ENCODE data around the gene RFX7. TPM values are rescaled to one million over a fixed set of nuclear protein-coding genes. Genes with fewer than 3 reads are reported as not detected.

RFX7 gene
- total RNA-seq (2012; rRNA removed) (6.9 and 10.6 TPM in 2 replicates), polyA plus RNA-seq (2012; rRNA removed) (4.1 and 4.3 TPM in 2 replicates), Bru-seq, nascent RNA (percentile 92 among the genes with signal in this experiment), BruChase-seq, experiment 1, labeled RNA remaining after a 6-hour chase (percentile 81 among the genes with signal in this experiment), BruChase-seq, experiment 2, labeled RNA remaining after a 2-hour chase (percentile 89 among the genes with signal in this experiment)
- polyA plus RNA-seq (2012; cell fraction: cytosol; rRNA removed), result 0.80 and 1.0 TPM in 2 replicates
- 3.5 and 17.0 TPM in 2 replicates for polyA plus RNA-seq (2012; cell fraction: nucleus; rRNA removed; ENCODE audit: low replicate concordance)
- long read RNA-seq, full-length matches to known transcripts, result 1 of 12 reads
- long read RNA-seq, partial matches to known transcripts, result 0 of 12 reads
- long read RNA-seq, other reads (novel, unspliced or antisense), result 11 of 12 reads

DNA sequence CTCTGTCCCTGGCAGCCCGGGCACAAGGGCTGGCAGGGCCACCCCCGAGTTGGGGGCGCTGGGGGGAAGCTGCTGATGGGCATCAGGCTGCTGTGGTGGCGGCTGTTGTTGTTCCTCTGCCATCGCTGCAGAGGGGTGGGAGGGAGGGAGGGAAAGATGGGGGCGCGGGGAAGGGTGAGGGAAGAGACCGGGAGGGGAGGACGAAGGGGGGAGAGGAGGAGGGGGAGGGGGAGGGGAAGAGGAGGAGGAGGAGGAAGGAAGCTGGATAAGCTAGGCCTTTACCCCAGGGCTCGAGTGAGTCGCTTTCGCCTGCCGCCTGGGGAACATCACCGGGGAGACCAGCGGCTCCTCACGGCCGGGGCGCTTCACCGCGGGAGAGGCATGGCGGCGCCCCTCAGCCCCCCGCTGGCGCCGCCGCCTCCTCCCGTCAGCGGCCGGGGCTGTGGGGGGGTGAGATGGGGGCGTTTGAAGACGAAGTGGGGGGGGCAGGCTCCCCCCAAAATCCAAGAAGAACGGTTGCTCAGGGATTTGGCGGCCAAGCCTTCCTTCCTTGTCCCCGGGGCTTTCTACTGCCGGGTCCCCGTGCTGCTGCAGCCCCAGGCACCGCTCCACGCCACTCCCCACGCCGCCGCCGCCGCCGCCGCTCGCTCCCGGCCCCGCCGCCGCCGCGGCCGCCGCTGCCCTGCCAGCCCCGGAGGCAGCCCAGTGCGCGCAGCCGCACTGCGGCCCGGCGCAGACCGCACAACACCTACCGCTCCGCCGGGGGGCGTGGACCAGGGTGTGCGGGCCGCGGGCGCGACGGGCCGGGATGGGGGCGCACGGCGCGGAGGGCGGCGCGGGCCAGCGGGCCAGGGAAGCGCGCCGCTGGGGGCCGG lies at the start of gene RFX7:
TSS of gene RFX7 (minus strand) at position 717 of the 875 bp plus-strand sequence. CDS start at position 123, 594 bp downstream.
- in situ Hi-C loops (cut with MboI; ENCODE audit: low sequenced_read_pairs) (no loop called here), intact Hi-C loops (cut with micrococcal nuclease) (loop anchor here (5.0 kb wide), 2 partner anchors 96 to 146 kb away; no protein-coding TSS in a partner anchor), dilution Hi-C loops (cut with HindIII; ENCODE audit: low sequenced_read_pairs, unreplicated experiment) (no loop called here)
- Histone ChIP-seq H3K36me3 (ENCODE audit: control insufficient read depth, insufficient read depth, low read length) (peaks cover 2% of the 10 kb centered on the region; the same call in 1 of the 2 replicates), H3K14ac (replicated peaks; ENCODE audit: low read depth, low read length) (peak within 1 kb of the TSS; percentile 77), H3K27ac (ENCODE audit: insufficient read depth, low read length) (peak within 1 kb of the TSS; percentile 99), H2BK5ac (ENCODE audit: low read depth, low read length, poor library complexity, severe bottlenecking) (peak within 1 kb of the TSS; percentile 90), H2BK15ac (ENCODE audit: low read depth, low read length) (peak within 1 kb of the TSS; percentile 46; the same call in 2 of the 3 replicates), H3K79me1 (ENCODE audit: low read depth in 1 of 2, low read length in 2 of 2) (peaks cover 0 to 20% of the 10 kb centered on the region in 2 experiments; a peak in 2 of 4 replicates), H3K18ac (ENCODE audit: low read depth, low read length) (peak within 1 kb of the TSS; percentile 90), H4K5ac (ENCODE audit: low read depth, low read length) (peak within 1 kb of the TSS; percentile 50), H3K9me1 (ENCODE audit: insufficient read depth, low read length) (no peaks in the 10 kb centered on the region; the same call in 1 of the 2 replicates), H2BK20ac (ENCODE audit: low read depth, low read length) (peak within 1 kb of the TSS; percentile 3; the same call in 1 of the 2 replicates), H2BK120ac (ENCODE audit: low read depth, low read length) (peak within 1 kb of the TSS; percentile 36), H2AK5ac (ENCODE audit: low read depth, low read length) (peak within 1 kb of the TSS; percentile 20; the same call in 1 of the 2 replicates), H3K27me3 (ENCODE audit: control insufficient read depth, insufficient read depth, low read length) (no peaks in the 10 kb centered on the region), H4K8ac (ENCODE audit: low read depth in 2 of 2, low read length in 2 of 2) (peak within 1 kb of the TSS; percentile 81 to 91), H3K9me3 (ENCODE audit: control insufficient read depth, insufficient read depth, low read length) (no peaks in the 10 kb centered on the region), H3K4me3 (ENCODE audit: insufficient read depth, low read depth, low read length) (peak within 1 kb of the TSS; percentile 89), H3K23ac (ENCODE audit: low read depth, low read length) (peak within 1 kb of the TSS; percentile 85), H4K91ac (ENCODE audit: insufficient read depth, low read depth, low read length) (peak within 1 kb of the TSS; percentile 66), H2AFZ (replicated peaks; ENCODE audit: low read length, poor library complexity) (peak within 1 kb of the TSS; percentile 94), H4K20me1 (ENCODE audit: insufficient read depth, low read length) (peaks cover 7% of the 10 kb centered on the region; the same call in 1 of the 2 replicates), H3K56ac (ENCODE audit: extremely low read depth, insufficient read depth, low read length) (peak within 1 kb of the TSS; percentile 85), H3K4me1 (ENCODE audit: control insufficient read depth, insufficient read depth, low read length) (peaks cover 4% of the 10 kb centered on the region), H3K9ac (ENCODE audit: low read depth, low read length) (peak within 1 kb of the TSS; percentile 98), H2AK9ac (replicated peaks; ENCODE audit: low read depth, low read length, poor library complexity) (peak within 1 kb of the TSS; percentile 88), H3K4ac (ENCODE audit: low read depth, low read length) (peak within 1 kb of the TSS; percentile 73), H3K4me2 (ENCODE audit: low read depth, low read length) (peak within 1 kb of the TSS; percentile 99)
- no peak for TF ChIP-seq ELK1 (IDR thresholded peaks at IDR 0.05; ENCODE audit: borderline replicate concordance, low read depth, low read length)
- TF ChIP-seq, protein P1, sequence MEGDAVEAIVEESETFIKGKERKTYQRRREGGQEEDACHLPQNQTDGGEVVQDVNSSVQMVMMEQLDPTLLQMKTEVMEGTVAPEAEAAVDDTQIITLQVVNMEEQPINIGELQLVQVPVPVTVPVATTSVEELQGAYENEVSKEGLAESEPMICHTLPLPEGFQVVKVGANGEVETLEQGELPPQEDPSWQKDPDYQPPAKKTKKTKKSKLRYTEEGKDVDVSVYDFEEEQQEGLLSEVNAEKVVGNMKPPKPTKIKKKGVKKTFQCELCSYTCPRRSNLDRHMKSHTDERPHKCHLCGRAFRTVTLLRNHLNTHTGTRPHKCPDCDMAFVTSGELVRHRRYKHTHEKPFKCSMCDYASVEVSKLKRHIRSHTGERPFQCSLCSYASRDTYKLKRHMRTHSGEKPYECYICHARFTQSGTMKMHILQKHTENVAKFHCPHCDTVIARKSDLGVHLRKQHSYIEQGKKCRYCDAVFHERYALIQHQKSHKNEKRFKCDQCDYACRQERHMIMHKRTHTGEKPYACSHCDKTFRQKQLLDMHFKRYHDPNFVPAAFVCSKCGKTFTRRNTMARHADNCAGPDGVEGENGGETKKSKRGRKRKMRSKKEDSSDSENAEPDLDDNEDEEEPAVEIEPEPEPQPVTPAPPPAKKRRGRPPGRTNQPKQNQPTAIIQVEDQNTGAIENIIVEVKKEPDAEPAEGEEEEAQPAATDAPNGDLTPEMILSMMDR (conservative IDR thresholded peaks at IDR 0.05; ENCODE audit: low read depth, low read length), result no peak
- TF ChIP-seq SMC3 (IDR thresholded peaks at IDR 0.05; ENCODE audit: low read depth, low read length), result no peak
- 0 out of 2 replicates have a peak, but pooled peaks have one; percentile 58 for TF ChIP-seq MXI1 (IDR thresholded peaks at IDR 0.05; ENCODE audit: borderline replicate concordance, low read depth, low read length)
- peak; percentile 68; the same call in 1 of the 2 replicates for TF ChIP-seq MAZ (IDR thresholded peaks at IDR 0.05; ENCODE audit: borderline replicate concordance, low read depth, low read length)
- no peak for TF ChIP-seq USF2 (IDR thresholded peaks at IDR 0.05; ENCODE audit: low read depth, low read length)
- POLR2A ChIA-PET (ENCODE audit: unreplicated experiment), result interaction anchor here (0.6 to 0.7 kb wide), 2 partner anchors 159 to 628 kb away, joined by 3 to 5 read pairs; no protein-coding TSS in a partner anchor
- BruUV-seq (replicated peaks), result no TSS peak
- CTCF ChIA-PET, result no interaction called here
- ATAC-seq (ENCODE audit: low read depth) (peak; percentile 84), DNase-seq (peak; percentile 73)
- 0% methylated on average over 15 of the region's 85 CpGs; no CpG with 5 or more reads in 1 of the 2 experiments for WGBS, 2 experiments (ENCODE audit: extremely low coverage in 2 of 2, insufficient read length in 1 of 2)
